Neural progenitor cell (in vitro differentiated cells): Measurements from ENCODE around the gene VPS13D. TPM values are rescaled to one million over a fixed set of nuclear protein-coding genes. Genes with fewer than 3 reads are reported as not detected.

Source experiments
- DNase-seq: peaks from one replicate; pipeline ENCODE4 v3.0.0-alpha.2; 2016; ENCODE audit warnings: low spot score
- H2AFZ ChIP-seq: fragments of 200-600 bp; sonication (generic); replicated peaks from 2 replicates; pipeline ENCODE4 v1.6.1; 2016; ENCODE audit warnings: antibody characterized with exemption
- H3F3A ChIP-seq: fragments of 200-600 bp; sonication (generic); 2 replicates; pipeline ENCODE4 v1.6.1; 2016; ENCODE audit warnings: antibody characterized with exemption, low read depth
- H3K27ac ChIP-seq: fragments of 200-600 bp; sonication (generic); 2 replicates; pipeline ENCODE4 v1.5.1; 2016; ENCODE audit warnings: mild to moderate bottlenecking
- H3K27me3 ChIP-seq: fragments of 200-600 bp; sonication (generic); 2 replicates; pipeline ENCODE4 v1.6.1; 2016; ENCODE audit warnings: mild to moderate bottlenecking, moderate library complexity
- H3K36me3 ChIP-seq: fragments of 200-600 bp; sonication (generic); 2 replicates; pipeline ENCODE4 v1.5.1; 2016
- H3K4me1 ChIP-seq: fragments of 200-600 bp; sonication (generic); 2 replicates; pipeline ENCODE4 v1.6.1; 2016; ENCODE audit warnings: mixed run types
- H3K4me2 ChIP-seq: fragments of 200-600 bp; sonication (generic); 2 replicates; pipeline ENCODE4 v1.6.1; 2016
- H3K4me3 ChIP-seq: fragments of 200-600 bp; sonication (generic); 2 replicates; pipeline ENCODE4 v1.5.1; 2016
- H3K79me2 ChIP-seq: fragments of 200-600 bp; sonication (generic); 2 replicates; pipeline ENCODE4 v1.6.1; 2016; ENCODE audit warnings: low read depth
- H3K9ac ChIP-seq: fragments of 200-600 bp; sonication (generic); 2 replicates; pipeline ENCODE4 v1.6.1; 2016
- H3K9me3 ChIP-seq: fragments of 200-600 bp; sonication (generic); 2 replicates; pipeline ENCODE4 v1.5.1; 2016; ENCODE audit warnings: low read depth
- H4K20me1 ChIP-seq: fragments of 200-600 bp; sonication (generic); 2 replicates; pipeline ENCODE4 v1.6.1; 2016; ENCODE audit warnings: low read depth
- H3K27ac Mint-ChIP-seq: 3 replicates; pipeline ENCODE4 v1.8.0; 2021; ENCODE audit warnings: mixed read lengths
- H3K27me3 Mint-ChIP-seq: 2 replicates; pipeline ENCODE4 v1.8.0; 2022; ENCODE audit warnings: low read depth, mild to moderate bottlenecking, inconsistent platforms, moderate library complexity, mixed read lengths; ENCODE audit not compliant: insufficient read depth
- H3K36me3 Mint-ChIP-seq: 3 replicates; pipeline ENCODE4 v1.8.0; 2021; ENCODE audit warnings: mixed read lengths
- H3K4me1 Mint-ChIP-seq: 3 replicates; pipeline ENCODE4 v1.8.0; 2021; ENCODE audit warnings: mixed read lengths
- H3K4me3 Mint-ChIP-seq: 3 replicates; pipeline ENCODE4 v1.8.0; 2021; ENCODE audit warnings: mild to moderate bottlenecking, moderate library complexity, mixed read lengths
- H3K9me3 Mint-ChIP-seq: 3 replicates; pipeline ENCODE4 v1.8.0; 2020; ENCODE audit warnings: mixed read lengths
- CTCF ChIP-seq: fragments of 200-600 bp; sonication (generic); IDR thresholded peaks from 2 replicates; pipeline ENCODE4 v1.5.1; 2017; ENCODE audit warnings: antibody characterized with exemption, mild to moderate bottlenecking
- EZH2 ChIP-seq: fragments of 200-600 bp; sonication (generic); IDR thresholded peaks from 2 replicates; pipeline ENCODE4 v1.6.1; 2017; ENCODE audit warnings: antibody characterized with exemption, mild to moderate bottlenecking, moderate library complexity
- EZH2phosphoT487 ChIP-seq: fragments of 200-600 bp; sonication (generic); IDR thresholded peaks from 2 replicates; pipeline ENCODE4 v1.6.1; 2017; ENCODE audit warnings: antibody characterized with exemption
- total RNA-seq: library from RNA; depleted of rRNA; stranded (reverse); fragments of >200 nt; gene quantifications from 2 replicates; pipeline ENCODE4 v1.2.3, GENCODE V29; 2015; ENCODE audit warnings: low replicate concordance

The VPS13D gene
- total RNA-seq, 1 donor from 2014 or later = 16.4 TPM

- no peak overlapping the region for H3K27ac ChIP-seq
- H3K27ac Mint-ChIP-seq = no peak overlapping the region
- no peak overlapping the region for H3K9ac ChIP-seq
- no peak for TF ChIP-seq EZH2
- TF ChIP-seq CTCF = no peak
- TF ChIP-seq EZH2phosphoT487 = no peak
- H3K36me3 Mint-ChIP-seq = peaks cover 28% of the 10 kb centered on the region
- no peaks in the 10 kb centered on the region for H3K27me3 Mint-ChIP-seq
- H3K79me2 ChIP-seq = no peaks in the 10 kb centered on the region
- no peak overlapping the region for H2AFZ ChIP-seq
- H3K4me3 ChIP-seq = no peak overlapping the region
- no peak overlapping the region for H3K4me2 ChIP-seq
- DNase-seq = no peak
- H3F3A ChIP-seq = no peaks in the 10 kb centered on the region
- peaks cover 5% of the 10 kb centered on the region for H3K36me3 ChIP-seq
- H3K27me3 ChIP-seq = no peaks in the 10 kb centered on the region
- no peaks in the 10 kb centered on the region for H3K4me1 ChIP-seq
- H3K4me1 Mint-ChIP-seq = no peaks in the 10 kb centered on the region
- no peak overlapping the region for H3K4me3 Mint-ChIP-seq
- no peaks in the 10 kb centered on the region for H4K20me1 ChIP-seq
- H3K9me3 Mint-ChIP-seq = peaks cover 10% of the 10 kb centered on the region
- H3K9me3 ChIP-seq = no peaks in the 10 kb centered on the region
Observed at GRCh38 chr1:12301518-12302237, 71.8 kb downstream of the VPS13D start.

GRCh38 chr1:12302798-12303447, 73.1 kb downstream of the VPS13D start:
- Mint-ChIP-seq H3K27ac (no peak overlapping the region), H3K36me3 (peaks cover 38% of the 10 kb centered on the region), H3K9me3 (peaks cover 10% of the 10 kb centered on the region), H3K4me3 (no peak overlapping the region), H3K4me1 (no peaks in the 10 kb centered on the region), H3K27me3 (no peaks in the 10 kb centered on the region)
- no peak overlapping the region for H3K27ac ChIP-seq
- peaks cover 10% of the 10 kb centered on the region for H3K36me3 ChIP-seq
- H2AFZ ChIP-seq = no peak overlapping the region
- no peak overlapping the region for H3K4me3 ChIP-seq
- TF ChIP-seq EZH2phosphoT487 = no peak
- DNase-seq = no peak
- H3K79me2 ChIP-seq = no peaks in the 10 kb centered on the region
- H3K9ac ChIP-seq = no peak overlapping the region
- H3K4me2 ChIP-seq = no peak overlapping the region
- H3K27me3 ChIP-seq = no peaks in the 10 kb centered on the region
- H4K20me1 ChIP-seq = no peaks in the 10 kb centered on the region
- H3K9me3 ChIP-seq = no peaks in the 10 kb centered on the region
- no peaks in the 10 kb centered on the region for H3K4me1 ChIP-seq
- H3F3A ChIP-seq = no peaks in the 10 kb centered on the region

GRCh38 chr1:12305377-12305776, 75.5 kb downstream of the VPS13D start:
- Histone ChIP-seq H3F3A (no peaks in the 10 kb centered on the region), H3K4me1 (peaks cover 4% of the 10 kb centered on the region), H3K27ac (no peak overlapping the region), H4K20me1 (no peaks in the 10 kb centered on the region), H3K36me3 (peaks cover 10% of the 10 kb centered on the region), H3K9me3 (no peaks in the 10 kb centered on the region), H3K27me3 (no peaks in the 10 kb centered on the region), H3K4me3 (no peak overlapping the region), H3K4me2 (no peak overlapping the region), H3K79me2 (no peaks in the 10 kb centered on the region), H2AFZ (no peak overlapping the region), H3K9ac (no peak overlapping the region)
- no peak for DNase-seq
- Mint-ChIP-seq H3K4me1 (no peaks in the 10 kb centered on the region), H3K4me3 (peak overlapping the region; percentile 39), H3K27ac (no peak overlapping the region), H3K27me3 (peaks cover 2% of the 10 kb centered on the region), H3K36me3 (peaks cover 44% of the 10 kb centered on the region), H3K9me3 (peaks cover 10% of the 10 kb centered on the region)
- TF ChIP-seq EZH2 (no peak), CTCF (no peak), EZH2phosphoT487 (no peak)
